Natural killer cell treated with Interleukin-12 subunit alpha and Interleukin-12 subunit beta and Interleukin-15 and Interleukin-18, amount 100 ng/mL, for 72 hours (primary cell): ENCODE results near the gene DCAF4. TPM values are rescaled to one million over a fixed set of nuclear protein-coding genes. Genes with fewer than 3 reads are reported as not detected.

Source experiments
- ATAC-seq, 2 donors: fragments of 150-1000 bp; cut with Tn5 transposase in 1 of 2; sonication (Bioruptor Pico), chemical (Tn5 transposase) in 1 of 2; 2 replicates each; pipeline ENCODE4 v1.10.0; 2021
- DNase-seq: peaks from one replicate; pipeline ENCODE4 v3.0.0; 2022; ENCODE audit warnings: low spot score
- H3K27ac Mint-ChIP-seq, 2 donors: 1 replicate in 1 of 2; 2 replicates in 1 of 2; pipeline ENCODE4 v1.8.0; 2022; ENCODE audit warnings: mixed read lengths in 2 of 2, mild to moderate bottlenecking in 1 of 2, moderate library complexity in 1 of 2
- H3K27me3 Mint-ChIP-seq, 2 donors: 1 replicate in 1 of 2; 2 replicates in 1 of 2; pipeline ENCODE4 v1.8.0; 2022; ENCODE audit warnings: mixed read lengths in 2 of 2
- H3K36me3 Mint-ChIP-seq: one replicate; pipeline ENCODE4 v1.8.0; 2022; ENCODE audit warnings: mixed read lengths
- H3K4me1 Mint-ChIP-seq, 2 donors: 1 replicate in 1 of 2; 2 replicates in 1 of 2; pipeline ENCODE4 v1.8.0; 2022; ENCODE audit warnings: low read depth in 2 of 2, mixed read lengths in 2 of 2, mild to moderate bottlenecking in 1 of 2
- H3K4me3 Mint-ChIP-seq: one replicate; pipeline ENCODE4 v1.8.0; 2022; ENCODE audit warnings: mixed read lengths
- H3K9me3 Mint-ChIP-seq: 2 replicates; pipeline ENCODE4 v1.8.0; 2022; ENCODE audit warnings: mixed read lengths
- total RNA-seq, 2 donors: library from RNA; stranded (reverse); gene quantifications; one replicate each; pipeline ENCODE4 v1.2.3, GENCODE V29; 2022

Gene DCAF4, protein sequence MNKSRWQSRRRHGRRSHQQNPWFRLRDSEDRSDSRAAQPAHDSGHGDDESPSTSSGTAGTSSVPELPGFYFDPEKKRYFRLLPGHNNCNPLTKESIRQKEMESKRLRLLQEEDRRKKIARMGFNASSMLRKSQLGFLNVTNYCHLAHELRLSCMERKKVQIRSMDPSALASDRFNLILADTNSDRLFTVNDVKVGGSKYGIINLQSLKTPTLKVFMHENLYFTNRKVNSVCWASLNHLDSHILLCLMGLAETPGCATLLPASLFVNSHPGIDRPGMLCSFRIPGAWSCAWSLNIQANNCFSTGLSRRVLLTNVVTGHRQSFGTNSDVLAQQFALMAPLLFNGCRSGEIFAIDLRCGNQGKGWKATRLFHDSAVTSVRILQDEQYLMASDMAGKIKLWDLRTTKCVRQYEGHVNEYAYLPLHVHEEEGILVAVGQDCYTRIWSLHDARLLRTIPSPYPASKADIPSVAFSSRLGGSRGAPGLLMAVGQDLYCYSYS
- 10 to 100 TPM; 15.1 to 20.6 TPM for total RNA-seq

- H3K27me3 Mint-ChIP-seq, result peaks cover 0 to 7% of the 10 kb centered on the region in 2 donors
- H3K36me3 Mint-ChIP-seq, result no peaks in the 10 kb centered on the region
- peak within 1 kb of the TSS; percentile 58 to 83 for H3K27ac Mint-ChIP-seq
- peaks cover 0 to 16% of the 10 kb centered on the region in 2 donors for H3K4me1 Mint-ChIP-seq
- peak within 1 kb of the TSS; percentile 91 for H3K4me3 Mint-ChIP-seq
- ATAC-seq (peak; percentile 99), DNase-seq (peak; percentile 97)
- H3K9me3 Mint-ChIP-seq, result no peaks in the 10 kb centered on the region
Measured at GRCh38 chr14:72926292-72927028, at the start of gene DCAF4. Gene DCAF4, plus strand, starts transcription at chr14:72926464. Its CDS starts 11,515 bp downstream, at chr14:72937979.

- Mint-ChIP-seq H3K4me3 (no peak overlapping the region), H3K27ac (peak overlapping the region in 1 of 2 donors; percentile 63), H3K36me3 (peaks cover 14% of the 10 kb centered on the region), H3K27me3 (no peaks in the 10 kb centered on the region), H3K4me1 (peaks cover 22 to 32% of the 10 kb centered on the region in 2 donors), H3K9me3 (no peaks in the 10 kb centered on the region)
- ATAC-seq (no peak), DNase-seq (no peak)
Measured at GRCh38 chr14:72876710-72877063, 49.6 kb upstream of the DCAF4 start.

DNA sequence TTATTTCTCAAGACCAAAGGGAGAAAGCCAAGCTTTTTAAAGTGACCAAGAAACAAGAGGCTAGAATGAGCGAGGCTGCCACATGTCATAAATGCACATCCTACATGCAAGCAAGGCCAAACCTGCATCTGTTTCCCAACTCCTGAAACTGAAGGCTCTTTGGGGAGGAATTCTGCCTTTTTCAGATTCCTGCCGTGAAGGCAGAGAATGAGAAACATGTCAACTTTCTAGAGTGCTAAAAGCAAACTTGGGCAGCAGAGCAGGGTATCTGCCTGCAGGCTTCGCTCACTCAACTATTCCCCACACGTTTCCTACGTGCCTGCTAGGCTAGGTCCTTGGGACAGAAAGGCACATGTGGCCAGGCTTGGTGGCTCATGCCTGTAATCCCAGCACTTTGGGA is 47.5 kb upstream of the DCAF4 start:
- Mint-ChIP-seq H3K27me3 (no peaks in the 10 kb centered on the region), H3K27ac (peak overlapping the region in 1 of 2 donors; percentile 96), H3K4me3 (no peak overlapping the region), H3K9me3 (no peaks in the 10 kb centered on the region), H3K4me1 (peaks cover 37 to 45% of the 10 kb centered on the region in 2 donors), H3K36me3 (peaks cover 10% of the 10 kb centered on the region)
- DNase-seq (no peak), ATAC-seq (no peak)

DNA sequence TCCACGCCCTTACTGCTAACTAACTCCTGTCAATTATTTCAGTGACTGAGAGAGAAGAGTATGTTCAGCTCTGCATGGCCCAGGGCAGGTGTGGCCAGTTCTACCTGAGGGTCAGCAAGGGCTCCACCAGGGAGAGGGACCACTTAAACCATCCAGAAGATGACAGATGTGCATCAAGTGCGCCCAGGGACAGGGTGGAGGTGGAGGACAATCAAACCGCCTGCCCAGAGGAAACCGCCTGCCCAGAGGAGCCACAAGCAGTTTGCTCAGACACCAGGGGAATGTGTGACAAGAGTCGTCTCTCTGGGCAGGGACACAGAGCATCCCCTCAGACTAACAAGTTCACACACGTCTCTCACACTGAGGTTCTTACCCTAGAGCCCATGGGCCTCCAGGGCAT is 46.8 kb upstream of the DCAF4 start:
- no peak for DNase-seq
- H3K9me3 Mint-ChIP-seq, result no peaks in the 10 kb centered on the region
- ATAC-seq, result no peak
- peaks cover 10% of the 10 kb centered on the region for H3K36me3 Mint-ChIP-seq
- peaks cover 44 to 52% of the 10 kb centered on the region in 2 donors for H3K4me1 Mint-ChIP-seq
- H3K27ac Mint-ChIP-seq, result peak overlapping the region; percentile 46 to 96
- H3K27me3 Mint-ChIP-seq, result no peaks in the 10 kb centered on the region
- H3K4me3 Mint-ChIP-seq, result peak overlapping the region; percentile 59

DNA sequence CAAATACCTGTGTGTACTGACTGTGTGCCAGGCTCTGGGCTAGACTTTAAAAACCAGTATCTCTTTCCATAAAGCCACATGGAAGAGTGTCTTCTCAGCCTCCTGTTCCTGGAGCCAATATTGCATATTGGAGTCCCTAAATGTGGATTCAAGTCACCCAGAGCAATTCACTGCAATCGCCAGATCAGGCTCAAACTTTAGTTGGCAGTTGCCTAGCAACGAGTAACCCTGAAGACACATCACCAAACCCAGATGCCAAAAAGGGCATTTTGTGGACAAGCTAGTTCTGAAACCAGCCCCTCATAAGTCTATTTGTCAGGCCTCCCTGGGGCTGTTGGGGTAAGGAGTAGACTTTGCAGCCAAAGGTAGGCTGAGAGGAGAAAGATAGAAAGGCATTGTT is 46.1 kb upstream of the DCAF4 start:
- ATAC-seq, result no peak
- no peaks in the 10 kb centered on the region for H3K9me3 Mint-ChIP-seq
- peak overlapping the region; percentile 46 to 96 for H3K27ac Mint-ChIP-seq
- DNase-seq, result peak; percentile 6
- H3K4me1 Mint-ChIP-seq, result peaks cover 45 to 54% of the 10 kb centered on the region in 2 donors
- peaks cover 10% of the 10 kb centered on the region for H3K36me3 Mint-ChIP-seq
- H3K27me3 Mint-ChIP-seq, result no peaks in the 10 kb centered on the region
- H3K4me3 Mint-ChIP-seq, result peak overlapping the region; percentile 59

DNA sequence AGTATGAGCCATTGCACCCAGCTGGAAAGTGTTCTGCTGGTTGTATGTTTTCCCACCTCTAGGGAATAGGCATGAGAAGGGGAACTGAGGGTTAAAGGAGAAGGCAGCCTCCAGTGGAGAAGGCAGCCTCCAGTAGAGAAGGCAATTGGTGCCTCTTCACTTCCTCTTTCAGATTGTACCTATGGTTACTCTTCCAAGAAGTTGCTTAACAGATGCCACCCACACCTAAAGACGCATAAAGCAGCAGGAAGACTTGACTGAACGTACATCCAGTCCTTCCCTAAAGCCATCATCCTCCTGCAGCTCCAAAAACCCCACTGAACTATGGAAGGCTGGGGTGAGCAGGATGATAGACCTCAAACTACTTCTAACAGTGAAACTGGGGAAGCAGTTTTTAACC is 45.4 kb upstream of the DCAF4 start:
- Mint-ChIP-seq H3K4me3 (peak overlapping the region; percentile 80), H3K36me3 (peaks cover 10% of the 10 kb centered on the region), H3K27me3 (no peaks in the 10 kb centered on the region), H3K4me1 (peaks cover 45 to 57% of the 10 kb centered on the region in 2 donors), H3K27ac (peak overlapping the region; percentile 66 to 96), H3K9me3 (no peaks in the 10 kb centered on the region)
- DNase-seq, result peak; percentile 61
- no peak for ATAC-seq

GRCh38 chr14:72881543-72881942 is 44.7 kb upstream of the DCAF4 start:
- ATAC-seq, result no peak
- Mint-ChIP-seq H3K4me1 (peaks cover 45 to 58% of the 10 kb centered on the region in 2 donors), H3K4me3 (peak overlapping the region; percentile 80)

DNA sequence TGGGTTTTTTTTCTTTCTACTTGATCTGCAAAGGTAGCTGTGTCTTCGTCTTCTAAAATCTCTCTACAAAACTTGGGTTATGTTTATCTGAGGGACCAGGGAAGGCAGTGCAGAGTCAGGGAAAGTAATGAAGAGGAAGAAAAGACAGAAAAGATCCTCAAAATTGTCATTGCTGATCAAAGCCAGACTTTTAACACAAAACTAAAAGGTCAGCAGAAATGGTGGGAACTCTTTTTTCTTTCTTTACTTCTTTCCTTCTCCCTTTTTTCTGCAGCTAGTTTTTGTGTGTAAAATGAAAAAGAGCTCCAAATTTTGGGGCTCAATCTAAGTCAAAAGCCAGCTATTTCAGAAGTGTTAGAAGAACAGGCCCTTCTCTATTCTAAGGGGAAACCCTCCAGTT is 44.2 kb upstream of the DCAF4 start:
- H3K36me3 Mint-ChIP-seq, result peaks cover 10% of the 10 kb centered on the region
- peaks cover 0 to under 1% of the 10 kb centered on the region in 2 donors for H3K27me3 Mint-ChIP-seq
- peaks cover 45 to 56% of the 10 kb centered on the region in 2 donors for H3K4me1 Mint-ChIP-seq
- H3K9me3 Mint-ChIP-seq, result peaks cover under 1% of the 10 kb centered on the region
- DNase-seq, result no peak
- peak overlapping the region in 1 of 2 donors; percentile 96 for H3K27ac Mint-ChIP-seq
- peak overlapping the region; percentile 26 for H3K4me3 Mint-ChIP-seq
- no peak for ATAC-seq

More at GRCh38 chr14:72881543-72881942, 44.7 kb upstream of the DCAF4 start:
- H3K27ac Mint-ChIP-seq, result peak overlapping the region; percentile 66 to 96
- no peaks in the 10 kb centered on the region for H3K27me3 Mint-ChIP-seq
- DNase-seq, result no peak
- peaks cover 10% of the 10 kb centered on the region for H3K36me3 Mint-ChIP-seq
- no peaks in the 10 kb centered on the region for H3K9me3 Mint-ChIP-seq

DNA sequence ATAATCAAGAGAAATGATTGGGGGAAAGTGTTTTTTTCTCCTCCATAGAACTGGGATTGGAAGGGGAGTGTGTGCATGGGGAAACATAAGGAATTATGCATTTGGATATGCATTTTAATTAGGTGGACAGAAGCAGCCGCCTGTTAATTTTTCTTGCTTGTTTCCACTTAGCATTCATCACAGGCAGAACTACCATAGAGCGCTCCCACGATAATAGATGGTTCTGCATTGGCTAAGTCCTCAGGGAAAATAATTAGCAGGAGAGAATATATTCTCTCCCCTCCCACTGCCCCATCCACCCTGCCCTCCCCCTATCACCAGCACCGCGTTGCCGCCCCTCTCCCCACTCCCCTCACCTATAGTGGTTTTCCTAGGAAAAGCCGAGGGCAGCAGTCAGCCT is 43.8 kb upstream of the DCAF4 start:
- DNase-seq (peak; percentile 18), ATAC-seq (no peak)
- Mint-ChIP-seq H3K36me3 (peaks cover 10% of the 10 kb centered on the region), H3K27ac (peak overlapping the region; percentile 86 to 96), H3K4me1 (peaks cover 45 to 61% of the 10 kb centered on the region in 2 donors), H3K27me3 (peaks cover 0 to 2% of the 10 kb centered on the region in 2 donors), H3K4me3 (peak overlapping the region; percentile 78), H3K9me3 (peaks cover 2% of the 10 kb centered on the region)

DNA sequence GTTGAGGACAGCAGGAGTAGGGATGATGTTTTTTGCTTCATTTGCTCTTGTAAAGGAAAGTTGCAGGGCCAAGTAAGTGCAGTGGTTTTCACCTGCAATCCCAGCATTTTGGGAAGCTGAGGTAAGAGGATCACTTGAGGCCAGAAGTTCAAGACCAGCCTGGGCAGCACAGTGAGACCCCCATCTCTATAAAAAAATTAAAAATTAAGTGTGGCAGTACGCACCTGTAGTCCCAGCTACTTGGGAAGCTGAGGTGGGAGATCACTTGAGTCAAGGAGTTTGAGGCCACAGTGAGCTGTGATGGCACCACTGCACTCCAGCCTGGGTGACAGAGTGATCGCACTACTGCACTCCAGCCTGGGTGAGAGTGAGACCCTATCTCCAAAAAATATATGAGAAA is 43.2 kb upstream of the DCAF4 start:
- Mint-ChIP-seq H3K27me3 (peaks cover 0 to 2% of the 10 kb centered on the region in 2 donors), H3K36me3 (peaks cover 10% of the 10 kb centered on the region), H3K27ac (peak overlapping the region; percentile 86 to 96), H3K4me3 (peak overlapping the region; percentile 78), H3K4me1 (peaks cover 47 to 66% of the 10 kb centered on the region in 2 donors), H3K9me3 (peaks cover 2% of the 10 kb centered on the region)
- ATAC-seq, result no peak
- no peak for DNase-seq

DNA sequence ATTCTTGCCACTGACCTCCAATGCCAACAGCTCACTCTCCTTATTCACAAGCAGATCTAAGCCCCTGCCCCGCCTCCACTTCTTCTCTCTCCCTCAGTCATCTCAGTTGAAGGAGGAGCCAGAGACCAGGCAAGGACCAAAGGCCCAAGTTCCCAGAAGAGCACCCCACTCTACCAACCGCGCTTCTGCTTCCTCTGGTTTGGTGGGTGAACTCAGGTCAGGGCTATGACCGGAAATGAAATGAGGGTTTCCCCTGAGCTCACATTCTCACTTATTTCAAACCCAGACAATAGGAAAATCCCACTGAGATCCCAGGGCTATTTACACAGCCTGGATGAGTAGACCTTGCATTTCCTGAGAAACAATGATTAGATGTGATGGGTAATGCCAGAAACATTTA is 42.3 kb upstream of the DCAF4 start:
- Mint-ChIP-seq H3K27ac (peak overlapping the region; percentile 86 to 96), H3K27me3 (peaks cover 0 to 2% of the 10 kb centered on the region in 2 donors), H3K4me3 (peak overlapping the region; percentile 78), H3K36me3 (peaks cover 10% of the 10 kb centered on the region), H3K9me3 (peaks cover 2% of the 10 kb centered on the region), H3K4me1 (peaks cover 52 to 69% of the 10 kb centered on the region in 2 donors)
- ATAC-seq, result peak; percentile 95 to 97
- peak; percentile 89 for DNase-seq

DNA sequence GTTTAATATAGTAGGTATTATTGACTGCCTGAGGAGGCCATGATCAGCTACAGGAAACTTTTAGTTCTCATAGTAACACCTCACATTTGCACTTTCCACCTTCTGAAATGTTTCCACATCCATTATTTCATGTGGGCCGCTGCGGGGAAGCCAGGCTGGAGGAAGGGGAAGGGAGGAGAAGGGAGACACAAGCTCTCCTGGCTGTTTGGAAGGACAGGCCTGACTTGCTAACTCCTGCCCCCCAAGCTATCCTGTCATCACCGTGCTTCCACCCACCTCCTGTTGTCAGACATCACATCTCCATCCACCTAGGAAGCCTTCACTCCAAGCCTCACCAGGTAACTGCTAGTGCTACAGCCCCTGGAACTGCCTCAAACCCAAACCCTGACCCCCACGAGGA is 41.9 kb upstream of the DCAF4 start:
- peaks cover 0 to 2% of the 10 kb centered on the region in 2 donors for H3K27me3 Mint-ChIP-seq
- peak; percentile 65 for DNase-seq
- peak; percentile 18 to 52 for ATAC-seq
- H3K9me3 Mint-ChIP-seq, result peaks cover 2% of the 10 kb centered on the region
- H3K4me1 Mint-ChIP-seq, result peaks cover 51 to 67% of the 10 kb centered on the region in 2 donors
- H3K27ac Mint-ChIP-seq, result peak overlapping the region; percentile 86 to 96
- peak overlapping the region; percentile 28 for H3K4me3 Mint-ChIP-seq
- peaks cover 10% of the 10 kb centered on the region for H3K36me3 Mint-ChIP-seq

DNA sequence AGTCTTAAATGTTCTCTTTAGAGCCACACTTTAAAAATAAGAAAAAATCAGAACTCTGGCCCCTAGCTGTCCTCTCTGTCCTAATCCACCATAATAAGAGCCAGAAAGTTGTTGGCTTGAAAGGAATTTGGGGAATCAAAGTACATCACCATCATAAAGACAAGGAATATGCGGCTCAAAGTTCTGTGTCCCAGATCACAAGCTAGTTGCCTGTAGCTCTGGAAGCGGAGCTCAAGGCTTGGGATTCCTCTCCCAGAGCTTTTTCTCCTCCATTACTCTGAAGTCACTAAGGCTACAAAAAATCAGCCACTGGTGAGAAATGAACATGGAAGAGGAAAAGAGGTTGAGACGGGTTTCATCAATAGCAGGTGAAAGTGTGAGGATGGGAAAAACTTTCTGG is 38.8 kb upstream of the DCAF4 start:
- Mint-ChIP-seq H3K4me1 (peaks cover 33 to 48% of the 10 kb centered on the region in 2 donors), H3K36me3 (no peaks in the 10 kb centered on the region), H3K27me3 (peaks cover 5 to 7% of the 10 kb centered on the region in 2 donors), H3K4me3 (no peak overlapping the region), H3K9me3 (peaks cover 2% of the 10 kb centered on the region), H3K27ac (peak overlapping the region in 1 of 2 donors; percentile 76)
- no peak for DNase-seq
- ATAC-seq, result no peak
